ENCODE measurements around the gene HNRNPAB. TPM values are rescaled to one million over a fixed set of nuclear protein-coding genes. Genes with fewer than 3 reads are reported as not detected.
"Not testable (repeated sequence)": the region's sequence is repeated elsewhere in the genome, so short reads cannot be mapped to it uniquely, and the experiment has no call there.

The HNRNPAB gene
- total RNA-seq, 1 donor from 2014 or later = 162 TPM

DNA sequence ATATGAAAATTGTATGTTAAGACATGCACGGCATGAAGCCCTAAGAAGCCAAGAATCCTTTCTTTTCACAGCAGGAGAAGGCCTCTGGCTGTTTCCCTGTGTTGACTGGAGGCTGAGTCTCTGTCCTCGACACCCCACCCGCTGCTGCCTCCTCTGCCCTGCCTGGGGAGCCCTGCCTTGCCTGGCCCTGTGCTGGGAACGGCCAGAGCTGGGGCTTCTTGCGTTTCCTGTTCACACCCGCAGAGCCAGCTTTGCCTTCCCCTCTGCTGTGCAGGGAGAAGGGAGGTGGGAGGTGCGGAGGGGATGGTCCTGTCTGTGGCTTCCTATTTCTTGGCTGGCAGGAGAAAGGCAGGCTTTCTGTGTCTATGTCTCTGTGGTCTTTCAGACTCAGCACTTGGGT is 10.3 kb upstream of the HNRNPAB start:
- DNase-seq (ENCODE audit: low spot score) = no peak
- Mint-ChIP-seq H3K27ac (ENCODE audit: unreplicated experiment) (no peak overlapping the region), H3K4me3 (ENCODE audit: unreplicated experiment) (no peak overlapping the region), H3K4me1 (ENCODE audit: unreplicated experiment) (peaks cover 12% of the 10 kb centered on the region), H3K36me3 (ENCODE audit: low read depth, unreplicated experiment) (peaks cover 3% of the 10 kb centered on the region), H3K9me3 (ENCODE audit: unreplicated experiment) (no peaks in the 10 kb centered on the region), H3K27me3 (ENCODE audit: unreplicated experiment) (peaks cover 3% of the 10 kb centered on the region)
- TF ChIP-seq, protein P1, sequence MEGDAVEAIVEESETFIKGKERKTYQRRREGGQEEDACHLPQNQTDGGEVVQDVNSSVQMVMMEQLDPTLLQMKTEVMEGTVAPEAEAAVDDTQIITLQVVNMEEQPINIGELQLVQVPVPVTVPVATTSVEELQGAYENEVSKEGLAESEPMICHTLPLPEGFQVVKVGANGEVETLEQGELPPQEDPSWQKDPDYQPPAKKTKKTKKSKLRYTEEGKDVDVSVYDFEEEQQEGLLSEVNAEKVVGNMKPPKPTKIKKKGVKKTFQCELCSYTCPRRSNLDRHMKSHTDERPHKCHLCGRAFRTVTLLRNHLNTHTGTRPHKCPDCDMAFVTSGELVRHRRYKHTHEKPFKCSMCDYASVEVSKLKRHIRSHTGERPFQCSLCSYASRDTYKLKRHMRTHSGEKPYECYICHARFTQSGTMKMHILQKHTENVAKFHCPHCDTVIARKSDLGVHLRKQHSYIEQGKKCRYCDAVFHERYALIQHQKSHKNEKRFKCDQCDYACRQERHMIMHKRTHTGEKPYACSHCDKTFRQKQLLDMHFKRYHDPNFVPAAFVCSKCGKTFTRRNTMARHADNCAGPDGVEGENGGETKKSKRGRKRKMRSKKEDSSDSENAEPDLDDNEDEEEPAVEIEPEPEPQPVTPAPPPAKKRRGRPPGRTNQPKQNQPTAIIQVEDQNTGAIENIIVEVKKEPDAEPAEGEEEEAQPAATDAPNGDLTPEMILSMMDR (IDR thresholded peaks at IDR 0.05; ENCODE audit: unreplicated experiment) = no peak

DNA sequence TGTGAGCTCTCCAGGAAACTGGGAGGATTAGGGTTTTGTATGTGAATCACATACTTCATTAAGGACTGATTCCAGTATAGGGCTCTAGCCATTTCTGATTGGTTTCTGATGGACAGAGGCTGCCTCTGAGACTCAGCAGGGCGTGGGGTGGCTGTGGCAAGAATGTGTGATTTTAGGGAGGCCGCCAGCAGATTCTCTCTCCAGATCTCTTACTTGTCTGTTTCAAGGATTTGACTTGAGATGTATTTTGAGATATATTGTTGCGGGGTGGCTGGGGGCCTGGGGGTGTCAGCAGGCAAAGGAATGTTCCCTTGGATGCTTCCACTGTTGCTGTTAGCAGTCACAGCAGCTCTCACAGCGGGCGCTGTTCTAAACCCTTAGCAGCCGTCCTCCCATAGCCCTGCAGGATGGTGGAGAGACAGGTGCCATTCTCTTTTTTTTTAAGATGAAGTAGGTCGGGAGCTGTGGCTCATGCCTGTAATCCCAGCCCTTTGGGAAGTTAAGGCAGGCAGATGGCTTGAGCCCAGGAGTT is 8.0 kb upstream of the HNRNPAB start:
- no peaks in the 10 kb centered on the region for H3K9me3 Mint-ChIP-seq (ENCODE audit: unreplicated experiment)
- H3K27me3 Mint-ChIP-seq (ENCODE audit: unreplicated experiment) = peaks cover 3% of the 10 kb centered on the region
- DNase-seq (ENCODE audit: low spot score) = no peak
- TF ChIP-seq, protein P1 (IDR thresholded peaks at IDR 0.05; ENCODE audit: unreplicated experiment) = no peak
- H3K27ac Mint-ChIP-seq (ENCODE audit: unreplicated experiment) = no peak overlapping the region
- peaks cover 12% of the 10 kb centered on the region for H3K4me1 Mint-ChIP-seq (ENCODE audit: unreplicated experiment)
- H3K36me3 Mint-ChIP-seq (ENCODE audit: low read depth, unreplicated experiment) = peaks cover 3% of the 10 kb centered on the region
- H3K4me3 Mint-ChIP-seq (ENCODE audit: unreplicated experiment) = no peak overlapping the region

DNA sequence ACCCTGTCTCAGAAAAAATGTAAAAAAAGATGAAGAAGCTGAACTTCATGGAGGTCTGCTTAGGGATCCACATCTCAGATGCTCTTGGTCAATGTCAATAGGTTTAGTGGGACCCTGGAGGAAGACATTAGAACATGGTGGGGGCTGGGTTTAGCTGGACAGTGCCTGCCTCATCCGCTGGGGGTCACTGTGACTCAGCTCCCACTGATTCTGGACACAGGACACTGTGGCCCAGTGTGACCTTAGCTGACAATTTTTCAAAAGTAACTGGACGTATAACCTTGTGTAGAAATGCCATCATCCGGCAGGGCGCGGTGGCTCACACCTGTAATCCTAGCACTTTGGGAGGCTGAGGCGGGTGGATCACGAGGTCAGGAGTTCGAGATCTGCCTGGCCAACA is 7.3 kb upstream of the HNRNPAB start:
- H3K9me3 Mint-ChIP-seq (ENCODE audit: unreplicated experiment) = no peaks in the 10 kb centered on the region
- H3K27ac Mint-ChIP-seq (ENCODE audit: unreplicated experiment) = no peak overlapping the region
- DNase-seq (ENCODE audit: low spot score) = peak; percentile 55
- no peak overlapping the region for H3K4me3 Mint-ChIP-seq (ENCODE audit: unreplicated experiment)
- H3K4me1 Mint-ChIP-seq (ENCODE audit: unreplicated experiment) = peaks cover 14% of the 10 kb centered on the region
- peaks cover 4% of the 10 kb centered on the region for H3K27me3 Mint-ChIP-seq (ENCODE audit: unreplicated experiment)
- H3K36me3 Mint-ChIP-seq (ENCODE audit: low read depth, unreplicated experiment) = peaks cover 3% of the 10 kb centered on the region
- TF ChIP-seq, protein P1 (IDR thresholded peaks at IDR 0.05; ENCODE audit: unreplicated experiment) = peak; percentile 52

DNA sequence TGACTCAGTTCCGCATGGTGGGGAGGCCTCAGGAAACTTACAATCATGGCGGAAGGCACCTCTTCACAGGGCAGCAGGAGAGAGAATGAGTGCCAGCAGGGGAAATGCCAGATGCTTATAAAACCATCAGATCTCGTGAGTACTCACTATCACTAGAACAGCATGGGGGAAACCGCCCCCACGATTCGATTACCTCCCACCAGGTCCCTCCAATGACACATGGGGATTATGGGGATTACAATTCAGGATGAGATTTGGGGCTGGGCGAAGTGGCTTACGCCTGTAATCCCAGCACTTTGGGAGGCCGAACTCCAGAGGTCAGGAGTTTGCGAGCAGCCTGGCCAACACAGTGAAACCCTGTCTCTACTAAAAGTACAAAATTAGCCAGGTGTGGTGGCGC is 6.2 kb upstream of the HNRNPAB start:
- not testable (repeated sequence) for H3K36me3 Mint-ChIP-seq (ENCODE audit: low read depth, unreplicated experiment); H3K27ac Mint-ChIP-seq (ENCODE audit: unreplicated experiment); H3K9me3 Mint-ChIP-seq (ENCODE audit: unreplicated experiment); H3K4me3 Mint-ChIP-seq (ENCODE audit: unreplicated experiment); H3K27me3 Mint-ChIP-seq (ENCODE audit: unreplicated experiment); DNase-seq (ENCODE audit: low spot score)
- H3K4me1 Mint-ChIP-seq (ENCODE audit: unreplicated experiment) = peaks cover 16% of the 10 kb centered on the region

DNA sequence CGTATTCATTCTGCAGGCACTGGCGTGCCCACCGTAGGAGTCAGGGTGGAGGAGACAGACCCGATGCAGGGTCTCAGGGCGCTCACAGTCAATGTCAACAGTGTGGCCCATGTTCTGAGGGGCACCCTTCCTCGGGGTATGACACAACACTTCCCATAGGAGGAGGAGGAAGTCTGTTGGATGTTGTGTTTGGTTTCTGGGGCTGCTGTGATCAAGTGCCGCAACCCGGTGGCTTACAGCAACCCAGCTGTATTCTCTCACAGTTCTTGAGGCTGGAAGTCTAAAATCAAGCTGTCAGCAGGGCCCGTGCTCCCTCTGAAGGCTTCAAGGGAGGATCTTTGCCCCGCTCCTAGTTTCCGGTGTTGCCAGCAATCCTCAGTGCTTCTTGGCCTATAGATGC is 5.6 kb upstream of the HNRNPAB start:
- H3K36me3 Mint-ChIP-seq (ENCODE audit: low read depth, unreplicated experiment) = no peaks in the 10 kb centered on the region

More for the DNA sequence above, 5.6 kb upstream of the HNRNPAB start:
- Mint-ChIP-seq H3K27ac (ENCODE audit: unreplicated experiment) (no peak overlapping the region), H3K27me3 (ENCODE audit: unreplicated experiment) (peaks cover 10% of the 10 kb centered on the region), H3K4me3 (ENCODE audit: unreplicated experiment) (no peak overlapping the region), H3K4me1 (ENCODE audit: unreplicated experiment) (peaks cover 12% of the 10 kb centered on the region), H3K9me3 (ENCODE audit: unreplicated experiment) (no peaks in the 10 kb centered on the region)
- DNase-seq (ENCODE audit: low spot score) = no peak
- TF ChIP-seq, protein P1 (IDR thresholded peaks at IDR 0.05; ENCODE audit: unreplicated experiment) = no peak
